IgD-negative memory B cell (primary cell): ENCODE data around the gene HNF4A. TPM values are rescaled to one million over a fixed set of nuclear protein-coding genes. Genes with fewer than 3 reads are reported as not detected.

Experiments
- H3K27ac Mint-ChIP-seq, 3 donors: one replicate each; pipeline ENCODE4 v1.8.0; 2020 to 2022; ENCODE audit warnings: mild to moderate bottlenecking in 3 of 3, mixed read lengths in 3 of 3, moderate library complexity in 1 of 3
- H3K27me3 Mint-ChIP-seq: one replicate; pipeline ENCODE4 v1.8.0; 2021; ENCODE audit warnings: mixed read lengths
- H3K36me3 Mint-ChIP-seq: one replicate; pipeline ENCODE4 v1.8.0; 2020; ENCODE audit warnings: mild to moderate bottlenecking, mixed read lengths
- H3K4me1 Mint-ChIP-seq, 3 donors: one replicate each; pipeline ENCODE4 v1.8.0; 2020 to 2022; ENCODE audit warnings: mixed read lengths in 3 of 3, mild to moderate bottlenecking in 1 of 3
- H3K4me3 Mint-ChIP-seq, 4 donors: one replicate each; pipeline ENCODE4 v1.8.0; 2020 to 2022; ENCODE audit warnings: mild to moderate bottlenecking in 4 of 4, mixed read lengths in 4 of 4, moderate library complexity in 3 of 4
- H3K9me3 Mint-ChIP-seq, 3 donors: one replicate each; pipeline ENCODE4 v1.8.0; 2020 to 2021; ENCODE audit warnings: mixed read lengths in 3 of 3, mild to moderate bottlenecking in 1 of 3
- polyA plus RNA-seq: library from polyadenylated mRNA; unstranded; fragments of 300-500 nt; fragmentation: Illumina TruSeq; gene quantifications from one replicate; pipeline ENCODE4 v1.2.3, GENCODE V29; 2021

The HNF4A gene
- polyA plus RNA-seq, 1 donor from 2014 or later: not detected

GRCh38 chr20:44445742-44446710 is 90.5 kb downstream of the HNF4A start:
- H3K27ac Mint-ChIP-seq: peak overlapping the region in 1 of 3 donors; percentile 9
- H3K36me3 Mint-ChIP-seq: no peaks in the 10 kb centered on the region
- no peak overlapping the region for H3K4me3 Mint-ChIP-seq
- H3K4me1 Mint-ChIP-seq: peaks cover 0 to 5% (median 0%) of the 10 kb centered on the region in 3 donors
- H3K9me3 Mint-ChIP-seq: peaks cover 0 to 3% (median 3%) of the 10 kb centered on the region in 3 donors
- H3K27me3 Mint-ChIP-seq: peaks cover 14% of the 10 kb centered on the region

- Mint-ChIP-seq H3K27ac (no peak overlapping the region), H3K9me3 (peaks cover 0 to 3% (median 3%) of the 10 kb centered on the region in 3 donors), H3K27me3 (peaks cover 10% of the 10 kb centered on the region)
Measured at GRCh38 chr20:44447827-44448419, 92.4 kb downstream of the HNF4A start.

GRCh38 chr20:44448753-44449546 is 93.5 kb downstream of the HNF4A start:
- Mint-ChIP-seq H3K9me3 (peaks cover 0 to 3% (median 3%) of the 10 kb centered on the region in 3 donors), H3K27me3 (peaks cover 6% of the 10 kb centered on the region), H3K36me3 (no peaks in the 10 kb centered on the region), H3K27ac (no peak overlapping the region), H3K4me1 (peaks cover 0 to 5% (median 0%) of the 10 kb centered on the region in 3 donors), H3K4me3 (no peak overlapping the region)

More at GRCh38 chr20:44447827-44448419, 92.4 kb downstream of the HNF4A start:
- Mint-ChIP-seq H3K4me1 (peaks cover 0 to 5% (median 0%) of the 10 kb centered on the region in 3 donors), H3K4me3 (peak overlapping the region in 1 of 4 donors; percentile 59), H3K36me3 (no peaks in the 10 kb centered on the region)

GRCh38 chr20:44449864-44450263 is 94.4 kb downstream of the HNF4A start:
- Mint-ChIP-seq H3K36me3 (no peaks in the 10 kb centered on the region), H3K9me3 (peaks cover 0 to 3% (median 3%) of the 10 kb centered on the region in 3 donors), H3K4me1 (peaks cover 0 to 5% (median 0%) of the 10 kb centered on the region in 3 donors), H3K27me3 (peaks cover 6% of the 10 kb centered on the region), H3K4me3 (no peak overlapping the region), H3K27ac (no peak overlapping the region)

- H3K4me3 Mint-ChIP-seq: no peak overlapping the region
- peaks cover 0 to 3% (median 3%) of the 10 kb centered on the region in 3 donors for H3K9me3 Mint-ChIP-seq
- no peaks in the 10 kb centered on the region for H3K36me3 Mint-ChIP-seq
- no peak overlapping the region for H3K27ac Mint-ChIP-seq
- peaks cover 0 to 5% (median 0%) of the 10 kb centered on the region in 3 donors for H3K4me1 Mint-ChIP-seq
- H3K27me3 Mint-ChIP-seq: peaks cover 6% of the 10 kb centered on the region
Measured at GRCh38 chr20:44450281-44450889, 94.9 kb downstream of the HNF4A start.

GRCh38 chr20:44450903-44451450 is 95.5 kb downstream of the HNF4A start:
- Mint-ChIP-seq H3K4me3 (no peak overlapping the region), H3K27ac (no peak overlapping the region), H3K36me3 (no peaks in the 10 kb centered on the region), H3K27me3 (peaks cover 6% of the 10 kb centered on the region), H3K9me3 (peaks cover 0 to 3% (median 3%) of the 10 kb centered on the region in 3 donors), H3K4me1 (peaks cover 0 to 5% (median 0%) of the 10 kb centered on the region in 3 donors)

GRCh38 chr20:44454306-44454963 is 98.9 kb downstream of the HNF4A start:
- Mint-ChIP-seq H3K4me3 (no peak overlapping the region), H3K27me3 (peaks cover under 1% of the 10 kb centered on the region), H3K36me3 (no peaks in the 10 kb centered on the region), H3K9me3 (no peaks in the 10 kb centered on the region), H3K27ac (no peak overlapping the region), H3K4me1 (peaks cover 0 to under 1% (median 0%) of the 10 kb centered on the region in 3 donors)

- Mint-ChIP-seq H3K4me3 (no peak overlapping the region), H3K27me3 (no peaks in the 10 kb centered on the region), H3K9me3 (no peaks in the 10 kb centered on the region), H3K27ac (no peak overlapping the region), H3K4me1 (no peaks in the 10 kb centered on the region), H3K36me3 (no peaks in the 10 kb centered on the region)
Measured at GRCh38 chr20:44455126-44455525, 99.6 kb downstream of the HNF4A start.

- no peak overlapping the region for H3K27ac Mint-ChIP-seq
- H3K4me1 Mint-ChIP-seq: no peaks in the 10 kb centered on the region
- H3K36me3 Mint-ChIP-seq: no peaks in the 10 kb centered on the region
- H3K4me3 Mint-ChIP-seq: no peak overlapping the region
- H3K27me3 Mint-ChIP-seq: no peaks in the 10 kb centered on the region
- no peaks in the 10 kb centered on the region for H3K9me3 Mint-ChIP-seq
Measured at GRCh38 chr20:44456611-44457010, 101.1 kb downstream of the HNF4A start.

GRCh38 chr20:44457016-44457415 is 101.5 kb downstream of the HNF4A start:
- Mint-ChIP-seq H3K27ac (no peak overlapping the region), H3K9me3 (peaks cover 0 to 1% (median 0%) of the 10 kb centered on the region in 3 donors), H3K27me3 (no peaks in the 10 kb centered on the region), H3K36me3 (no peaks in the 10 kb centered on the region), H3K4me3 (no peak overlapping the region), H3K4me1 (no peaks in the 10 kb centered on the region)

- H3K36me3 Mint-ChIP-seq: no peaks in the 10 kb centered on the region
- H3K4me1 Mint-ChIP-seq: no peaks in the 10 kb centered on the region
- H3K27ac Mint-ChIP-seq: no peak overlapping the region
- H3K4me3 Mint-ChIP-seq: no peak overlapping the region
- no peaks in the 10 kb centered on the region for H3K27me3 Mint-ChIP-seq
- peaks cover 0 to 1% (median 0%) of the 10 kb centered on the region in 3 donors for H3K9me3 Mint-ChIP-seq
Measured at GRCh38 chr20:44459271-44459670, 103.8 kb downstream of the HNF4A start.

GRCh38 chr20:44460795-44461141 is 105.3 kb downstream of the HNF4A start:
- H3K9me3 Mint-ChIP-seq: peaks cover 0 to 1% (median 0%) of the 10 kb centered on the region in 3 donors
- no peaks in the 10 kb centered on the region for H3K27me3 Mint-ChIP-seq
- no peak overlapping the region for H3K27ac Mint-ChIP-seq

GRCh38 chr20:44461142-44461802 is 105.8 kb downstream of the HNF4A start:
- no peaks in the 10 kb centered on the region for H3K4me1 Mint-ChIP-seq
- H3K9me3 Mint-ChIP-seq: peaks cover 0 to 1% (median 0%) of the 10 kb centered on the region in 3 donors
- H3K36me3 Mint-ChIP-seq: no peaks in the 10 kb centered on the region
- no peak overlapping the region for H3K4me3 Mint-ChIP-seq
- peaks cover under 1% of the 10 kb centered on the region for H3K27me3 Mint-ChIP-seq
- no peak overlapping the region for H3K27ac Mint-ChIP-seq

More at GRCh38 chr20:44460795-44461141, 105.3 kb downstream of the HNF4A start:
- H3K36me3 Mint-ChIP-seq: no peaks in the 10 kb centered on the region
- H3K4me1 Mint-ChIP-seq: no peaks in the 10 kb centered on the region
- H3K4me3 Mint-ChIP-seq: no peak overlapping the region
